Measurements from ENCODE around the gene THAP8.
"Not testable (repeated sequence)": the region's sequence is repeated elsewhere in the genome, so short reads cannot be mapped to it uniquely, and the experiment has no call there.

The THAP8 gene

DNA sequence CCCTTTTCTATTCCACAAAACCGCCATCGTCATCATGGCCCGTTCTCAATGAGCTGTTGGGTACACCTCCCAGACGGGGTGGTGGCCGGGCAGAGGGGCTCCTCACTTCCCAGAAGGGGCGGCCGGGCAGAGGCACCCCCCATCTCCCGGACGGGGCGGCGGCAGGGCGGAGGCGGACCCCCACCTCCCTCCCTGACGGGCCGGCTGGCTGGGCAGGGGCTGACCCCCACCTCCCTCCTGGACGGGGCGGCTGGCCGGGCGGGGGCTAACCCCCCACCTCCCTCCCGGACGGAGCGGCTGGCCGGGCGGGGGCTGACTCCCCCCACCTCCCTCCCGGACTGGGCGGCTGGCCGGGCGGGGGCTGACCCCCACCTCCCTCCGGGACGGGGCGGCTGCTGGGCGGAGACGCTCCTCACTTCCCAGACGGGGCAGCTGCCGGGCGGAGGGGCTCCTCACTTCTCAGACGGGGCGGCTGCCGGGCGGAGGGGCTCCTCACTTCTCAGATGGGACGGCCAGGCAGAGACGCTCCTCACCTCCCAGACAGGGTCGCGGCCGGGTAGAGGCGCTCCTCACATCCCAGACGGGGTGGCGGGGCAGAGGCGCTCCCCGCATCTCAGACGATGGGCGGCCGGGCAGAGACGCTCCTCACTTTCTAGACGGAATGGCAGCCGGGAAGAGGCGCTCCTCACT lies 14.9 kb upstream of the THAP8 start:
- not testable (repeated sequence) for DNase-seq (ENCODE audit: low read depth)

DNA sequence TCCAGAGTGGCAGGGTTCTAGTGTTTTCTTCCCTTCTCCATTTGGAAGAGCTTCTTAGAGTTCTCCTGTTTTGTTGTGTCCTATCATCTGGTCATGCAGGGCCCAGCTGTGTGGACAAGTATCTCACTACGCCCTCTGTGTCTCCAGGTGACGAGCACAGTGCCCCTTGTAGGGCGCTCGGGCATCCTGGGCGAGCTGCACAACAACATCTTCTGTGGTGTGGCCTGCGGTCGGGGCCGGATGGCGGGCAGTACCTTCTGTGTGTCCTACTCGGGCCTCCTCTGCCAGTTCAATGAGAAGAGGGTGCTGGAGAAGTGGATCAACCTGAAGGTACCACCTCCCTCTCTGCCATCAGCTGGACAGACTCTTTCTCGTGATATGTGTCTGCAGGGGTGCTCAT lies 13.6 kb upstream of the THAP8 start:
- DNase-seq (ENCODE audit: low read depth), result no peak

DNA sequence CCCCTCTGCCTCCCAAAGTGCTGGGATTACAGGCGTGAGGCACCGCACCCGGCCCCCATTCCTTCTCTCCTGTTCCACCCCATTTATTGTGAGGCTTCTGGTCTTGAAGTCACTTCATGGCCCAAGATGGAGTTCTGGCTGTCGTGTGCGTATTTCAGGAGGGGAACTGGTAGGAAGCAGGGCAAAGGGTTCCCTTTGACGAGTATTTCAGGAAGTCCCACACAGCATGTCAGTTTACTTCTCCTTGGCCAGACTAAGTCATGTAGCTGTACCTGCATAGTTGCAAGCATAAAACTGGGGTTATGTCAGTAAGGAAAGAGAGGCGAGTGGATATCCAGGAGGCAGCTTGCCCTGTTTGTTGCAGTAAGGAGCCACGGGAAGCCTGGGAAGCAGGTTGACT lies 10.7 kb upstream of the THAP8 start:
- no peak for DNase-seq (ENCODE audit: low read depth)

DNA sequence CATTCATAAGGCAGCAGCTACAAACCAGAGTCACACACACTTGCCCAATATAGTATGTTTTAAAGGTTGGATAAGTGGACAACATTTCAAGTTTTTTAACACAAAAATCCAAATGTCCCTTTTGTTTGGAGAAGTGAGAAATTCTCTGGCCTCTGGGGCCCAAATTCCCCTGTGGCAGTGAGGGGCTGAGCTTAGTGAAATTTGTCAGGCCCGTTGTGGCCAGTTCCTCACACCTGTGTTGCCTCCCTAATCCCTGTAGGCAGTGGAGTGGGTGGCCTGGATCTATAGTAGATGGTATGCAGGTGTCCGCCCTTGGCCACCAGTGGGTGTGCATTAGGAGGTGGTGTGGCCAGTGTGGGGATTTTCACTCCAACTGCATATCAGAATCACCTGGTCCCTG lies 7.3 kb upstream of the THAP8 start:
- no peak for DNase-seq (ENCODE audit: low read depth)

DNA sequence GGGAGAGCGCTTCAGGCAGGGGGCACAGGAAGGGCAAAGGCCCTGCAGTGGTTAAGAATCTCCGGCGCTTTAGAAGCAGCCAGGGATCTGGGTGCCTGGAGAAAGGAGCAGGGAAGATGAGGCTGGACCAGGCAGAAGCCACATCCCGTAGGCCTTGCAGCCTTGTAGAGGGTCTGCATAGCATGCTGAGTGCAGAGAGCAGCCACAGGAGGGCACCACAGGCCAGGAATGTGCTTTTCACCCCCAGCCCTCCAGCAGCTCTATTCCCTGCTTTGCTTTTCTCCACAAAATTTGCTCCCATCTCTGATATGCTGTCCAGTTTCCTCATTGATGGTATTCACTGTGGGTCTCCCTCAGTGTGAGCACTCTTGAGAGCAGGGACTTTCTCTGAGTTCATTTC lies 6.3 kb upstream of the THAP8 start:
- peak; percentile 28 for DNase-seq (ENCODE audit: low read depth)

DNA sequence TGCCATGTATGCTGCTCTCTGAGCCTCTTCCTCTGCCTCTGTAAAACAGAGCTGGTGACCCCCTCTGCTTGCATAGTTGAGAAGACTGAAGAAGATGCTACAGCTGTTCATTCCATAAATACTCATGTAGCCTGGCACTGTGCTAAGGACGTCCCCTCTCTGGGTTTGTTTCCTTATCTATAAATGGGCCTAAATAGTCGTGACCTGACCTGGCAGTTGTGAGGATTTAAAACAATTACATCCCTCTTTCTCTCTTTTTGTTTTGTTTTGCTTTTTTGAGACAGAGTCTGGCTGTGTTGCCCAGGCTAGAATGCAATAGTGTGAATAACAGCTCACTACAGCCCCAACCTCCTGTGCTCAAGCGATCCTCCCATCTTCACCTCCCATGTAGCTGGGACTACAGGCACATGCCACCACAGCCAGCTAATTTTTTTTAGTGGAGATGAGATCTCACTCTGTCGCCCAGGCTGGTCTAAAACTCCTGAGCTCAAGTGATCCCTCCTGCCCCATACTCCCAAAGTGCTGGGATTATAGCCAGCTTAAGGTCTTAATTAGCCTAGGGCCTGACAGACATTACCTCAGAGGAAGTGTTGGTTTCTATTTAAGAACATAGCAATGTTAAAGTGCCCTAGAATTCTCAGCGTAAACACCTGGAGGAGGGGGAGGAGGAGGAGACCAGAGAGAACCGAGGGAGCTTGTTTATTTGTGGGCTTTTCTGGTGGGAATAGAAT lies 5.3 kb upstream of the THAP8 start:
- DNase-seq (ENCODE audit: low read depth), result no peak

DNA sequence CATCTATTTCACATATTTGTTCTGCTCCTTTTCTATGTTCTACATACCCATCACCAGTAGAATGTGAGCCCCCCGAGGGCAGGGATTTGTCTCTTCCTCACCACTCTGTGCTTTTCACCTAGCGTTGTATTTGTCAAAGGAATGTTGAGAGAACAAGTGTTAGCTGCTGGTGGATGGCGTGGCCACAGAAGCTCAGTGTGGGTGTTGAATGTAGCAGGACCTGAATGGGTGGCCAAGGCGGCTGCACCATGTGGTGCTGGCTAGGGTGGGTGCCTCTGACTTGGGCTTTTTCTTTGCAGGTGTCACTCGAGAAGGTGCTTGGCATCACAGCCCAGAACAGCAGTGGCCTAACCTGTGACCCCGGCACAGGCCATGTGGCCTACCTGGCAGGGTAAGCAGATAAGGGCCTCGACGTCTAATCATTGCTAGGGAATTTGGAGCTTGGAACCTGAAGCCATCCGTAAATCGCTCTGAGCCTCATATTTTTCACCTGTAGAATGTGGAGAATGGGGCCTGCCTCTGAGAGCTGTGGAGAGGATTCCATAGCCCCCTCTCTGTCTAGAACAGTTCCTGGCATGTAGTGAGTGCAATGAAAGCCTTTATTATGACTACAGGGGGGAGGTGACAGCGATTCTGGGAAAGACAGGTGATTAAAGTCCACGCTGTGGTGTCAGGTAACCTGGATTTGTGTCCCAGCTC lies 4.5 kb upstream of the THAP8 start:
- DNase-seq (ENCODE audit: low read depth), result no peak

DNA sequence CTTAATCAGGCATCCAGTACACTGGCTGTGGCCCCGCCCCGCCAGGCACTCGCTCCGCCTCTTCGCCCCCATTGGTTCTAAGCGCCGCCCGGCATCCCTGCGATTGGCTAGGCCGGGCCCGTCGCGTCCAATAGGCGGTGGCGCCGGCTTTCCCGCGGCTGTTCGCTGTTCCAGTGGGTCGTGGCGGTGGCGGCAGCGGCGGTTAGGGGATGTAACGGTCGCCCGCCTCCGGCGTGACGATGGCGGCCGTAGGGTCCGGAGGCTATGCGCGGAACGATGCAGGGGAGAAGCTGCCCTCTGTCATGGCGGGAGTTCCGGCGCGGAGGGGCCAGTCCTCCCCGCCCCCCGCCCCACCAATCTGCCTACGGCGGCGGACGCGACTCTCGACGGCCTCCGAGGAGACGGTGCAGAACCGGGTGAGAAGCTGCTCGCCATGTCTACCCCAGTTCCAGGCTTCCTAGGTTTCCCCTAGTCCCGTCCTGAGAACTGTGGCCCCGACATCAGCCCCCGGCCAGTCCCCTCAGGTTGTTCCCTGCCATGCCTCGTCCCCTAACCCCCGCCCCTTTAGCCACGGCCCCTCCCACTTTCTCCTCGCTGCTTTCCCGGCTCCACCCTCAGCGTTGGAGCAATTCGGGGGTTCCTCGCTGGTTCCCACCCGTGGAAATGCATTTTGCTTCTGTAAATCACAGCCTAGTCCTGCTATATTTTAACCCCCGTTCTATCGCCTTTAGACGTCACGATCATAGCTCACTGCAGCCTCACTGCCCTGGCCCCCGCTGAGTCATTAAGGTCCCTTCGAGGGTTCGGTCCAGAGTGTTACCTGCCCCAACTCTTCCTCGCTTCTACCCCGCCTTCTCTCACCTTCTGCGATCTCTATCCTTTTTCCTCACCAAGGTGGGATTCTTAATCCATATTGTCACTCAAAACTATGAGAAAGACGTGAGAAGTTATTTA lies 925 bp upstream of the THAP8 start, which contains the start of gene WDR62:
WDR62 (plus strand) TSS at position 165 of the 954 bp plus-strand sequence; CDS start at position 240, 75 bp downstream.
- DNase-seq (ENCODE audit: low read depth), result no peak

DNA sequence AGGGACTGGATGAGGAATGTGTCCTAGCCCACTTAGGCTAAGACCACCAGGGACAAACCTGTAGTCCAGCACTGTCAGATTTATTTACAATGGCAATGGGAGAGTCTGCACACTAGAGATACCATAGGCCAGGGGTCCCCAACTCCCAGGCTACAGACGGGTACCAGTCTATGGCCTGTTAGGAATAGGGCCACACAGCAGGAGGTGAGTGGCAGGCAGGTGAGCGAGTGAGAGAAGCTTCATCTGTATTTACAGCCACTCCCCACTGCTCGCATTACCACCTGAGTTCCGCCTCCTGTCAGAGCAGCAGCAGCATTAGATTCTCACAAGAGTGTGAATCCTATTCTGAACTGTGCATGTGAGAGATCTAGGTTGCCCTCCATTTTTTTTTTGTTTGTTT lies 2.4 kb downstream of the THAP8 start:
- no peak for DNase-seq (ENCODE audit: low read depth)

DNA sequence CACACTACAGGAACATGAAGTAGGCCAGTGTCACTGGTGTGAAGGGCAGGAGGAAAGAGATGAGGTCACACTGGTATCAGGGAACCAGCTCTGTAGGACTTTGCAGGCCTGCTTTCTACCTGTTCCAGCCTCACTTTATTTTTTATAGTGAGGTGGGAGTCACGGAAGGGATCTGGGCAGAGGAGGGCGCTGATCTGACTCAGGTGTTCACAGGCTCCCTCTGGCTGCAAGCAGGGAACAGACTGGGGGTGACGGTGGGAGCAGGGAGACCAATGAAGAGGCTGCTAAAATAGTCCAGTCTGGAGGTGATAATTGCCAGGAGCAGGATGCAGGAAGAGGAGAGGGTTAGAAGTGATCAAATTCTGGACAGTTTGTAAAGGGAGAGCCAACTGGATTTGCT lies 2.8 kb downstream of the THAP8 start:
- DNase-seq (ENCODE audit: low read depth), result no peak

DNA sequence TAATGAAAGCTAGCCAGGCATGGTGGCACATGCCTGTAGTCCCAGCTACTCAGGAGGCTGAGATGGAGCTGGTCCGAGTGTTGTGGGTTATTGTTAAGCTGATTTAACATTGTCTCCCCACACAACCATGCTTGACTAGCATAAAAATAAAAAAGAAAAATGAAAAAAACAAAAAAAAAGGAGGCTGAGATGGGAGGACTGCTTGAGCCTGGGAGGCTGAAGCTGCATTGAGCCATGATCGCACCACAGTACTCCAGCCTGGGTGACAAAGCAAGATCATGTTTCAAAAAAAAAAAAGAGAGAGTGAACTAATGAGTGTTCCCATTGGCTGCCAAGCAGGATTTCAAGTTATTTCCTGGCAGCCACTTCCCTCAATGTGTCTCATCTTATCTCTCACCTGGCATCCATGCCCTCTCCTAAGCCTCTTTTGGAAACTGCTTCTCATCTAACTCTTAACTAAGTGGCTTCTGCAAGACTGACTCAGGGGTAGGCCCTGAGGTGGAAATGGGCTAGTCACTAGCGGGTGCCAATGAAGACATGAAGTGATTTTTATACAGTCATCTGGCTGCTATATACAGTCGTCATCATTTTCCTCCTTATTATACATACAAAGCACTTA lies 4.9 kb downstream of the THAP8 start:
- DNase-seq (ENCODE audit: low read depth), result no peak

DNA sequence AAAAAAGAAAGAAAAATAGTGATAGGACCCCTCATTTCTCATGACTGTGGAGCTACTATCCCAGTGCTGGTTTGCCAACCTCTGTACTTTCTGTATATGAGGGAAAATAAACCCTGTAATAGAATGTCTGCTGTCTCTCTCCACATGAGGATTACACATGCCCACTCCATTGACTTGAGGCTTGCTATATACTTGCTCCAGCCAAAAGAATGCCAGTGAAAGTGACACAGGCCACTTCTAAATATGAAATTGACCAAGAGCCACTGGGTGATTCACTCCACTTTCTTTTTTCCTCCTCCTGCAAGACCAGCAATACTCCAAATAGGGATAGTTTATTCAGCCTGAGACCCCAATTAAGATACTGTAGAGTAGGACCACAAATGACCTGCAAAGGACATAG lies 6.2 kb downstream of the THAP8 start:
- DNase-seq (ENCODE audit: low read depth), result no peak

DNA sequence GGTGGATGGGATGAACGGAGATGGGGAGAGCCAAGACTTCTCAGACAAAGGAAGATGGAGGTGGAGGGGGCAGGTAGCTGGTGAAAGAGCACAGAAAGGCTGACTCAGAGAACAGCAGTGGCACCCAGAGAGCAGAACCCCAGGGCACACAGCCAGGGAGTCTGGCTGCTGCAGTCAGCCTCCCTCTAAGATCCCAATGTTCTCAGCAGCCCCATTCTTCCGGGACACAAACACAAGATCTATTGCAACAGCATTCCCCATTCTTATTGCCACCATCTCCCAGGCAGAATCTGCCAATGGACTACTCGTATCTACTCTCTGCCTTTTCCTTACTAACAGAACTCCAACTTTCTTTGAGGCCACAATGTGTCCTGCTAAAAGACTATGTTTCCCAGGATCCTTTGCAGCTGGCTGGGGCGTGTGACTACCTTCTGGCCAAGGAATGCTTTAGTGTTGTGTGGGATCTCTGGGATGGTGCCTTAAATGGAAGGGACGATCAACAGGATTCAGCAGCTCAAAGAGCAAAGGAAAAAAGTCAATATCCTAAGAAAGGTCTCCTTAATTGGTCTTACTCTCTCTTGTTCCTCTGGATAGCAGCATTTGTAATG lies 7.5 kb downstream of the THAP8 start:
- no peak for DNase-seq (ENCODE audit: low read depth)

DNA sequence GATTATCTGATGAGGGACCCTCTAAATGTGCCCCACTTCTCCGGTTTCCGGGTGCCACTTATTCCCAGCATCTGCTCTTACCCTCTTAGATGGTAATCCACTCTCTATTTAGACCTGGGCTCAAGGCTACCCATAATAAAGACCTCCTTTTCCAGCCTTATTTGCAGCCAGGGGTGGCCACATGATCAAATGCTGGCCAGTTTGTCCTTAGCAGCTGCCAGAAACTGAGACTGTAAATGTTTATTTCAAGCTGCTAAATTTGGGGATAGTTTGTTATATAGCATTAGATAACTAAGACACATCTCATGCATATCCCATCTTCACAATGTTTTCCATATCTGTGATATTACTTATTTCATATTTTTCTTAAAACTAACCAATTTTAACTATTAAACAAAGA lies 10.1 kb downstream of the THAP8 start:
- no peak for DNase-seq (ENCODE audit: low read depth)

DNA sequence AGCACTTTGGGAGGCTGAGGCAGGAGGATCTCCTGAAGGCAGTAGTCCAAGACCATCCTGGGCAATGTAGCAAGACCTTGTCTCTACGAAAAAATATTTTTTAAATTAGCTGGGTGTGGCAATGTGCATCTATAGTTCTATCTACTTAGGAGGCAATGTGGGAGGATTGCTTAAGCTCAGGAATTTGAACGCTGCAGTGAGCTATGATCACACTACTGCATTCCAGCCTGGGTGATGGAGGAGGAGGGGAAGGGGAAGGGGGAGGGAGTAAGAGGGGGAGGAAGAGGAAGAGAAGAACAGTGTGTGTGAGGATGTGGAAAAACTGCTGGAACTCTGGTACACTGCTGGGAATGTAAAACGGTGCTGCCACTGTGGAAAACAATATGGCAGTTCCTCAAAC lies 12.3 kb downstream of the THAP8 start:
- DNase-seq (ENCODE audit: low read depth), result peak; percentile 45

DNA sequence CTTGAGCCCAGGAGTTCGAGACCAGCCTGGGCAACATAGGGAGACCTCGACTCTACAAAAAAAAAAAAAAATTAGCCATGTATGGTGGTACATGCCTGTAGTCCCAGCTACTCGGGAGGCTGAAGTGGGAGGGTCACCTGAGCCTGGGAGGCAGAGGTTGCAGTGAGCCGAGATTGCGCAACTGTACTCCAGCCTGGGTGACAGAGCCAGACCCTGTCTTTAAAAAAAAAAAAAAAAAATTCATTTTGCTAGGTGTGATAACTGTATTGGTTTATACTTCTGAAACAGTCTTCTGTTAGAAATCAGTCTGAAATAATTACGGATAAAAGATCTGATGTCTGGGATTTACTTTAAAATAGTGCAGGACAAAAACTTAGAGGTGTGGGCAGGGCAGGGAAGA lies 13.0 kb downstream of the THAP8 start:
- not testable (repeated sequence) for DNase-seq (ENCODE audit: low read depth)

DNA sequence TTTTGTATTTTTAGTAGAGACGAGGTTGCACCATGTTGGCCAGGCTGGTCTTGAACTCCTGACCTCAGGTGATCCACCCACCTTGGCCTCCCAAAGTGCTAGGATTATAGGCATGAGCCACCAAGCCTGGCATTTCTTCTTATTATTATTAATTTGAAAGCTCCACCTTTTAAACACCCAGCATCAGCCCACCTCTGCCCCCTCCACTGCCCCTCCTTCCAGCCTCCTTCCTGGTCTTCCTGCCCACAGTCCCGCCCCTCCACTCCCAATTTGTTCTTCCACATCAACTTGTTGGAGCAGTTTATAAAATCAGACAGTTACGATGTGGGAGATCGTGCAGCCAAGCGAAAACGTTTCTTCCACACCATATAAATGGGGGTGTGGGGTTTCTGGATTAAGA lies 13.6 kb downstream of the THAP8 start:
- no peak for DNase-seq (ENCODE audit: low read depth)

DNA sequence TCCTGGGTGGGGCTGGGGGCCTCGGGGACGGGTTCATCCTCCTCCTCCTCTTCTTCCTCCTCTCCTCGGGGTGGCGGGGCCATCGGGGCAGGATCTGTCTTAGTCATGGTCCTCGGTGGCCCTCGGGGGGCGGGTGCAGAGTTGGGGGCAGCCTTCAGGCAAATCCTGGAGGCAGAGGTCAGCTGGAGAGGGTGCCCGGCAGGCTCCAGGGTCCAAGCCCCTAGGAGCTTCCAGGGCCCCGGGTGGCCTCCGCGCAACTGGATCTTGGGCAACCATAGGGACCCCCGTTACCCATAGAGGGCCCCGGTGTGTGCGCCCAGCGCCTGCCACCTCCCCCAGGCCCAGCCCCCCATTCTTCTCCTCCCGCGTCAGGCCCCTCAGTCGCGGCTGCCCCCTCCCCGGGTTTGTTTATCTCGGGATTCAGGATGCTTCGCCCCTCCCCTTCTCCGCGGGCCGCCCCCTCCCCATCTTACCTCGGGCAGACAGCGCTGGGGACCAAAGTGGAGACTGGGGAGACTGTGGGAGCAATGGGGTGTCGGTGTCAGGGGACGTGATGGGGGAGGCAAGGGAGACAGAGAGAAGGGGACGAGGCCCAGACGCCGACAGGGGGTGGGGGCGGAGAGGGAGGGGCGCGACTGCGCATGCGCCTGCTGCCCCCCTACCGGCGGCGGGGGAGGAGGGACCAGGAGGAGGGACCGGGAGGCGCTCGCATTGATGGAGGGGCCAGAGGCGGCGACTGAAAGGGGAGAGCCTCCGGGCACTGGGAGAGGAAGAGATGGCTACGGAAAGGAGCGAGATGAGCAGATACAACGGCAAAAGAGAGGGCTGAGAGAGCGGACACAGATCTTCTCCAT lies 21.6 kb downstream of the THAP8 start, which contains the start of gene CLIP3:
CLIP3 (minus strand) TSS at position 623 of the 854 bp plus-strand sequence; CDS start at position 107, 516 bp downstream.
- no peak for DNase-seq (ENCODE audit: low read depth)

DNA sequence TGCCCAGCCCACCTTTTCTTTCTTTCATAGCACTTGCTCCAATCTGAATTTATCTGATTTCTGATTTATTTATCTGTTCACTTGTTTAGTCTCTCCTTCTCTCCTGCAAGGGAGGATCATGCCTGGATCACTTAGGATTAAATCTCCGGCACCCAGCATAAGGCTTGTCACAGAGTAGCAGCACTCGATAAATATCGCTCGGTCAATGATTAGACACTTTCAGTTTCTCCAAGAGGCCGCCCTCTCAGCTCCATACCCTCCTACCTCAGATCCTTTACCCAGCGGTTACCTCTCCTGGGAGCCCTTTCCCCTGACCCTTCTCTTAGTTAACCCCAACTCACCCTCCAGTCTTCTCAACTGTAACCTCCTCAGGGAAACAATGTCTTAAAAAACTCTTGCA lies 22.8 kb downstream of the THAP8 start:
- no peak for DNase-seq (ENCODE audit: low read depth)

All from GM04504 (cell line).